Bronchial epithelial cell (primary cell): ENCODE measurements around the gene ANKIB1. TPM values are rescaled to one million over a fixed set of nuclear protein-coding genes. Genes with fewer than 3 reads are reported as not detected.
A peak's percentile ranks its signal among the peaks of the same experiment; 100 is the strongest.

Source experiments
- DNase-seq: peaks from one replicate; pipeline ENCODE4 v3.0.0-alpha.2; 2010; ENCODE audit warnings: low read depth
- FAIRE-seq: peaks from 2 replicates; lab custom pipeline; 2011; peaks lifted over from hg19 to GRCh38; lab: Jason Lieb, UNC
- H3K27me3 ChIP-seq: 2 replicates; pipeline ENCODE4 v1.5.1; 2011; ENCODE audit warnings: low read length; ENCODE audit not compliant: control insufficient read depth, insufficient read depth
- H3K36me3 ChIP-seq: 2 replicates; pipeline ENCODE4 v1.5.1; 2011; ENCODE audit warnings: low read length; ENCODE audit not compliant: control insufficient read depth, insufficient read depth
- H3K4me3 ChIP-seq: 2 replicates; pipeline ENCODE4 v1.5.1; 2011; ENCODE audit warnings: mild to moderate bottlenecking, low read depth, low read length, control low read depth
- total RNA-seq: library from RNA; depleted of rRNA; stranded (reverse); fragments of >200 nt; gene quantifications from 2 replicates; pipeline ENCODE4 v1.2.1, GENCODE V29; 2014
- TF ChIP-seq, protein P1 (sequence below): IDR thresholded peaks from 2 replicates; pipeline ENCODE4 v1.5.1; 2011; ENCODE audit warnings: mild to moderate bottlenecking, moderate library complexity, low read length, control low read depth, inconsistent platforms; ENCODE audit not compliant: insufficient read depth, severe bottlenecking

The ANKIB1 gene
- total RNA-seq, 1 donor from 2014 or later, result 42.1 TPM

DNA sequence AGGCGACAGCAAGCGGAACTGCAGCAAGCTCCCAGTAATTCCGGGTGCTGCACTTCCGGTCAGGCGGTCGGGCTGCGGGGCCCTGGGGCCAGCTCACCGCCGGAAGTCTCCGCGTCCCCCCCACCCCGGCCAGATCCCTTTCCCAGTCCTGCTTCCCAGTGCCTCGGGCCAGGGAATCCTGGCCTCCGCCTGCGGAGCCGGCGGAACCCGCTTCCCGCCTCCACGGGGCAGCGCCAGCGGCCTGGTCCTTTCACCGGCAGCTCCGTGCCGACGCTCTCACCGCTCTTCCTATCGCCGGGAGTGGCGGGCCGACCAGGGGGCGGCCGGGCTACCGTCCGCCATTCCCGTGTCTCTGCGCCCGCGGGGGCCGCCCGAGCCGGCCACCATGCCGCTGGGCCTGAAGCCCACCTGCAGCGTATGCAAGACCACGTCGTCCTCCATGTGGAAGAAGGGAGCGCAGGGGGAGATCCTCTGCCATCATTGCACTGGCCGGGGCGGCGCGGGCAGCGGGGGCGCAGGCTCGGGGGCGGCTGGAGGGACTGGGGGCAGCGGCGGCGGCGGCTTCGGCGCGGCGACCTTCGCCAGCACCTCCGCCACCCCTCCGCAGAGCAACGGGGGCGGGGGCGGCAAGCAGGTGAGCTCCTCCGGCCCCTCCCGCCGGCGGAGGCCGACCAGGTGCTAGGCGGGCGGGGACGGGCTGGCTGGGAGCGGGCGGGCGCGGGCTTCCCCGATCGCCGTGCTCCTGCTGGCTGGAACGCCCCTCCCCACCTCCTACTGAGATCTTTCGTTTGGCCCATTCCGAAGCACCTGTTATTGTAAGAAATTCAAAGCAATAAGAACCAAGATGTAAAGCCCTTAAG is 201.8 kb downstream of the ANKIB1 start, which contains the start of gene GATAD1:
Gene GATAD1 (plus strand): TSS at position 138 of the 860 bp plus-strand sequence. CDS start 248 bp downstream, at position 386.
- no peak for FAIRE-seq
- TF ChIP-seq, protein P1, sequence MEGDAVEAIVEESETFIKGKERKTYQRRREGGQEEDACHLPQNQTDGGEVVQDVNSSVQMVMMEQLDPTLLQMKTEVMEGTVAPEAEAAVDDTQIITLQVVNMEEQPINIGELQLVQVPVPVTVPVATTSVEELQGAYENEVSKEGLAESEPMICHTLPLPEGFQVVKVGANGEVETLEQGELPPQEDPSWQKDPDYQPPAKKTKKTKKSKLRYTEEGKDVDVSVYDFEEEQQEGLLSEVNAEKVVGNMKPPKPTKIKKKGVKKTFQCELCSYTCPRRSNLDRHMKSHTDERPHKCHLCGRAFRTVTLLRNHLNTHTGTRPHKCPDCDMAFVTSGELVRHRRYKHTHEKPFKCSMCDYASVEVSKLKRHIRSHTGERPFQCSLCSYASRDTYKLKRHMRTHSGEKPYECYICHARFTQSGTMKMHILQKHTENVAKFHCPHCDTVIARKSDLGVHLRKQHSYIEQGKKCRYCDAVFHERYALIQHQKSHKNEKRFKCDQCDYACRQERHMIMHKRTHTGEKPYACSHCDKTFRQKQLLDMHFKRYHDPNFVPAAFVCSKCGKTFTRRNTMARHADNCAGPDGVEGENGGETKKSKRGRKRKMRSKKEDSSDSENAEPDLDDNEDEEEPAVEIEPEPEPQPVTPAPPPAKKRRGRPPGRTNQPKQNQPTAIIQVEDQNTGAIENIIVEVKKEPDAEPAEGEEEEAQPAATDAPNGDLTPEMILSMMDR, result peak; percentile 87

DNA sequence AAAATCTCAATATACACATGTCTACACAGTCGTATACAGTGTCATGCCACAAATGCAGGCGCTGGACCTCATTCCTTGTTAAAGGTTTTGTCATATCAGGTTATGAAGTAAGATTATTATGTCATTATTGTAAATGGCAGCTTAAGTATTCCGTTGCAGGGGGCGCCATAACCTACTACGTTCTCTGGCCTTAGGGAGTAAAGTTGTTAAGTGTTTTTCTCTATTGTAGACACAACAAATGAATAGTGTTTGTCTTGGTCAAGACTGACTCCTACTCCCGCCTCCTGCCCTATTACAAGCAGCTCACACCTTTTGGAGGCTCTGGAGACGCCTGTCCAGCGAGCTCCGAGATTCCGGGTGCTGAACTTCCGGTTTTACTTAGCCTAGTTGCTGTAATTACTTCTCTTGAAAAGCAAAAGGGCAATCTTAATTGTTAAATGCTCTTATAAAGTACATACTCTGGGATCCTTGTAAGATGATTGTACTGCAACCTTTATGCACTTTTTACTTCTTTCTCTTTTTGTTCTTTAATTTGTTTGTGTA is 202.5 kb downstream of the ANKIB1 start:
- peak; percentile 81 for DNase-seq
- FAIRE-seq, result no peak

More for the DNA sequence above, 201.8 kb downstream of the ANKIB1 start, which contains the start of gene GATAD1:
- Histone ChIP-seq H3K4me3 (peak within 1 kb of the TSS; percentile 86), H3K36me3 (peaks cover 7% of the 10 kb centered on the region), H3K27me3 (no peaks in the 10 kb centered on the region)
- DNase-seq, result peak; percentile 77

More for the DNA sequence above, 202.5 kb downstream of the ANKIB1 start:
- Histone ChIP-seq H3K36me3 (peaks cover 9% of the 10 kb centered on the region), H3K4me3 (peak overlapping the region; percentile 86), H3K27me3 (no peaks in the 10 kb centered on the region)
- TF ChIP-seq, protein P1, result peak; percentile 43

Other genes starting within 250 kb of the ANKIB1 start
- gene CYP51A1, start 111.5 kb upstream of the ANKIB1 start, total RNA-seq, result 177 and 249 TPM in 2 replicates
- gene LRRD1, start 66.8 kb upstream of the ANKIB1 start, total RNA-seq, result 0.13 TPM in 1 of 2 replicates, not detected in the other
- gene KRIT1, start 60 bp upstream of the ANKIB1 start, total RNA-seq, result 26.9 and 35.5 TPM in 2 replicates
- gene GATAD1, start 201.5 kb downstream of the ANKIB1 start, total RNA-seq, result 14.3 and 16.3 TPM in 2 replicates
- not detected in 2 replicates for gene ERVW-1, start 232.0 kb downstream of the ANKIB1 start, total RNA-seq